NCI-H460 (cell line): Measurements from ENCODE around the gene PROM2. TPM values are rescaled to one million over a fixed set of nuclear protein-coding genes. Genes with fewer than 3 reads are reported as not detected.
"Not testable (repeated sequence)": the region's sequence is repeated elsewhere in the genome, so short reads cannot be mapped to it uniquely, and the experiment has no call there.

Experiments
- DNase-seq: peaks from one replicate; pipeline ENCODE4 v3.0.0-alpha.2; 2016; ENCODE audit warnings: low read depth; ENCODE audit errors: extremely low read depth
- polyA plus RNA-seq: library from polyadenylated mRNA; depleted of rRNA; stranded (reverse); fragments of >200 nt; gene quantifications from 2 replicates; pipeline ENCODE4 v1.2.3, GENCODE V29; 2014; cell fraction: nucleus; rRNA removed
- total RNA-seq: library from RNA; depleted of rRNA; stranded (reverse); fragments of >200 nt; shearing (Covaris generic); gene quantifications from 2 replicates; pipeline ENCODE4 v1.2.3, GENCODE V29; 2014; rRNA removed

Gene PROM2
- total RNA-seq, result 0.06 and 0.15 TPM in 2 replicates
- polyA plus RNA-seq, result 0.26 and 0.31 TPM in 2 replicates

GRCh38 chr2:95274291-95275150 lies at the start of gene PROM2:
Gene PROM2, plus strand, starts transcription at chr2:95274449. Its CDS starts 137 bp downstream, at chr2:95274586.
- no peak for DNase-seq

GRCh38 chr2:95225658-95226057 lies 48.6 kb upstream of the PROM2 start:
- DNase-seq, result no peak

- peak; percentile 52 for DNase-seq
Measured at GRCh38 chr2:95231723-95232122, 42.5 kb upstream of the PROM2 start.

GRCh38 chr2:95232232-95232631 lies 42.0 kb upstream of the PROM2 start:
- DNase-seq, result no peak

- DNase-seq, result no peak
Measured at GRCh38 chr2:95234286-95234785, 39.9 kb upstream of the PROM2 start.

GRCh38 chr2:95234816-95235215 lies 39.4 kb upstream of the PROM2 start:
- DNase-seq, result no peak

- no peak for DNase-seq
Measured at GRCh38 chr2:95238131-95238530, 36.1 kb upstream of the PROM2 start.

GRCh38 chr2:95240091-95240490 lies 34.2 kb upstream of the PROM2 start:
- no peak for DNase-seq

GRCh38 chr2:95240556-95240955 lies 33.7 kb upstream of the PROM2 start:
- no peak for DNase-seq

- DNase-seq, result not testable (repeated sequence)
Measured at GRCh38 chr2:95242084-95242483, 32.2 kb upstream of the PROM2 start.

- no peak for DNase-seq
Measured at GRCh38 chr2:95258271-95258670, 16.0 kb upstream of the PROM2 start.

GRCh38 chr2:95260028-95261023 lies 13.9 kb upstream of the PROM2 start:
- no peak for DNase-seq

- DNase-seq, result no peak
Measured at GRCh38 chr2:95261602-95262001, 12.6 kb upstream of the PROM2 start.

- DNase-seq, result no peak
Measured at GRCh38 chr2:95262896-95263542, 11.2 kb upstream of the PROM2 start.

GRCh38 chr2:95264624-95265023 lies 9.6 kb upstream of the PROM2 start:
- DNase-seq, result no peak

- DNase-seq, result no peak
Measured at GRCh38 chr2:95265182-95265581, 9.1 kb upstream of the PROM2 start.

GRCh38 chr2:95266781-95267430 lies 7.3 kb upstream of the PROM2 start:
- no peak for DNase-seq

GRCh38 chr2:95267458-95268210 lies 6.6 kb upstream of the PROM2 start:
- DNase-seq, result no peak
